ENCODE data around the gene ADPRHL1.

ADPRHL1 gene

GRCh38 chr13:113367771-113368170 lies 85.5 kb downstream of the ADPRHL1 start:
- in situ Hi-C loops (cut with HindIII; ENCODE audit: low sequenced_read_pairs): no loop called here
- no peak for DNase-seq (ENCODE audit: low read depth, low spot score)
- H3K4me3 ChIP-seq (ENCODE audit: low read depth, low read length): no peak overlapping the region
- TF ChIP-seq CTCF (IDR thresholded peaks at IDR 0.05; ENCODE audit: low read depth, low read length): no peak

- no peak for TF ChIP-seq CTCF (IDR thresholded peaks at IDR 0.05; ENCODE audit: low read depth, low read length)
- no peak for DNase-seq (ENCODE audit: low read depth, low spot score)
- in situ Hi-C loops (cut with HindIII; ENCODE audit: low sequenced_read_pairs): no loop called here
- H3K4me3 ChIP-seq (ENCODE audit: low read depth, low read length): no peak overlapping the region
Observed at GRCh38 chr13:113367020-113367560, 86.2 kb downstream of the ADPRHL1 start.

GRCh38 chr13:113365971-113366588 lies 87.2 kb downstream of the ADPRHL1 start:
- DNase-seq (ENCODE audit: low read depth, low spot score): no peak
- in situ Hi-C loops (cut with HindIII; ENCODE audit: low sequenced_read_pairs): no loop called here
- no peak overlapping the region for H3K4me3 ChIP-seq (ENCODE audit: low read depth, low read length)
- TF ChIP-seq CTCF (IDR thresholded peaks at IDR 0.05; ENCODE audit: low read depth, low read length): no peak

- DNase-seq (ENCODE audit: low read depth, low spot score): no peak
- TF ChIP-seq CTCF (IDR thresholded peaks at IDR 0.05; ENCODE audit: low read depth, low read length): no peak
- in situ Hi-C loops (cut with HindIII; ENCODE audit: low sequenced_read_pairs): no loop called here
- no peak overlapping the region for H3K4me3 ChIP-seq (ENCODE audit: low read depth, low read length)
Observed at GRCh38 chr13:113365583-113365970, 87.7 kb downstream of the ADPRHL1 start.

GRCh38 chr13:113364901-113365582 lies 88.2 kb downstream of the ADPRHL1 start:
- no peak for TF ChIP-seq CTCF (IDR thresholded peaks at IDR 0.05; ENCODE audit: low read depth, low read length)
- DNase-seq (ENCODE audit: low read depth, low spot score): no peak
- in situ Hi-C loops (cut with HindIII; ENCODE audit: low sequenced_read_pairs): no loop called here
- no peak overlapping the region for H3K4me3 ChIP-seq (ENCODE audit: low read depth, low read length)

- H3K4me3 ChIP-seq (ENCODE audit: low read depth, low read length): peak overlapping the region; percentile 25
- DNase-seq (ENCODE audit: low read depth, low spot score): no peak
- in situ Hi-C loops (cut with HindIII; ENCODE audit: low sequenced_read_pairs): no loop called here
- no peak for TF ChIP-seq CTCF (IDR thresholded peaks at IDR 0.05; ENCODE audit: low read depth, low read length)
Observed at GRCh38 chr13:113364311-113364889, 88.9 kb downstream of the ADPRHL1 start.
